Ovary (tissue), 9 donors: ENCODE data around the gene BAIAP2L1. TPM values are rescaled to one million over a fixed set of nuclear protein-coding genes. Genes with fewer than 3 reads are reported as not detected.
"Not testable (repeated sequence)": the region's sequence is repeated elsewhere in the genome, so short reads cannot be mapped to it uniquely, and the experiment has no call there.

Experiments
- DNase-seq, 5 donors: peaks; one replicate each; pipeline ENCODE4 v3.0.0-alpha.2; 2019 to 2020
- H3K27ac ChIP-seq, 2 donors: fragments of 200-600 bp; one replicate each; pipeline versions ENCODE4 v1.5.1 to v1.8.0; 2019 to 2022
- H3K27me3 ChIP-seq: fragments of 200-600 bp; one replicate; pipeline ENCODE4 v1.8.0; 2022
- H3K36me3 ChIP-seq: fragments of 200-600 bp; sonication (generic); one replicate; pipeline ENCODE4 v1.5.1; 2019
- H3K4me1 ChIP-seq: one replicate; pipeline ENCODE4 v1.8.1; 2013; ENCODE audit warnings: mild to moderate bottlenecking, moderate library complexity; ENCODE audit not compliant: insufficient read depth
- H3K4me3 ChIP-seq: fragments of 200-600 bp; sonication (generic); one replicate; pipeline ENCODE4 v1.5.1; 2017
- H3K9me3 ChIP-seq, 2 donors: fragments of 200-600 bp in 1 of 2; sonication (generic) in 1 of 2; one replicate each; pipeline versions ENCODE4 v1.5.1 to v1.8.1; 2013 to 2019; ENCODE audit warnings: mild to moderate bottlenecking in 1 of 2, moderate library complexity in 1 of 2
- CTCF ChIP-seq, 3 donors: fragments of 450-650 bp in 2 of 3; fragments of 200-600 bp in 1 of 3; IDR thresholded peaks; one replicate each; pipeline versions ENCODE4 v1.5.1 to v1.8.0; 2016 to 2022; ENCODE audit warnings: antibody characterized with exemption in 3 of 3, mild to moderate bottlenecking in 1 of 3
- EP300 ChIP-seq: sonication (generic); formaldehyde crosslinking; IDR thresholded peaks from one replicate; pipeline ENCODE4 v1.6.1; 2017; ENCODE audit warnings: antibody characterized with exemption
- POLR2A ChIP-seq: fragments of 450-650 bp; IDR thresholded peaks from one replicate; pipeline ENCODE4 v1.6.1; 2017; ENCODE audit warnings: antibody characterized with exemption, mild to moderate bottlenecking, moderate library complexity
- whole genome bisulfite sequencing, 3 donors: extraction: QIAGEN DNeasy Blood & Tissue Kit in 1 of 3; methylation state at CpG; one replicate each; pipeline versions ENCODE4 v1.1.5 to v1.1.7; 2013 to 2017; 5-methylcytosine and 5-hydroxymethylcytosine counted together
- intact Hi-C, 4 donors: fragments of 100-400 bp; cut with DNase I; formaldehyde crosslinking; loops; one replicate each; pipeline versions ENCODE4 v1.11.0 to v1.15.1; 2022 to 2023
- polyA plus RNA-seq, 2 donors: library from polyadenylated mRNA; stranded (reverse); fragments of 200-250 nt in 1 of 2; fragments of 350-450 nt in 1 of 2; fragmentation: Illumina TruSeq in 1 of 2; extraction: RNeasy Lipid Tissue Mini Kit (QIAGEN cat#74804) in 1 of 2; gene quantifications; one replicate each; pipeline ENCODE4 v1.2.3, GENCODE V29; 2013 to 2014
- total RNA-seq, 7 donors: library from RNA; depleted of rRNA in 2 of 7; stranded (reverse); fragments of >200 nt in 2 of 7; fragmentation: NEBNext Ultra II Directional in 3 of 7; extraction: Animal tissue kit (Norgen Biotek cat#: 25700) in 3 of 7; gene quantifications; one replicate each; pipeline versions ENCODE4 v1.1.0 to v1.2.4, GENCODE V29; 2016 to 2023
- donor health status: DM: no; HTN: no; CAD: no; lungs with moderate emphysema.
- donor health status: DM: no; HTN: no; CAD: no.
- donor health status: Bipolar disorder and iron deficiency.
- donor health status: DM: yes; HTN: yes; CAD: no.
- donor health status: DM: no; HTN: no; CAD: no.
- donor health status: DM: yes; HTN: yes; CAD: no.

The BAIAP2L1 gene
- total and polyA plus RNA-seq, 9 donors: 0.73 to 7.9 (median 1.9) TPM

- Histone ChIP-seq H3K4me1 (peaks cover 1% of the 10 kb centered on the region), H3K36me3 (no peaks in the 10 kb centered on the region), H3K4me3 (no peak overlapping the region), H3K27me3 (no peaks in the 10 kb centered on the region), H3K9me3 (no peaks in the 10 kb centered on the region), H3K27ac (no peak overlapping the region)
- TF ChIP-seq CTCF (IDR thresholded peaks at IDR 0.05) (no peak), POLR2A (no peak), EP300 (no peak)
- intact Hi-C loops: no loop called here
- DNase-seq: no peak
- 84 to 93% (median 93%) methylated on average over 9 of the region's 9 CpGs for WGBS, 3 donors
Measured at GRCh38 chr7:98319176-98319575, 81.7 kb downstream of the BAIAP2L1 start.

GRCh38 chr7:98317366-98318040, 83.4 kb downstream of the BAIAP2L1 start:
- DNase-seq: no peak
- no peaks in the 10 kb centered on the region for H3K9me3 ChIP-seq
- WGBS, 3 donors: 92 to 96% (median 95%) methylated on average over 14 of the region's 14 CpGs
- TF ChIP-seq EP300 (no peak), POLR2A (no peak), CTCF (IDR thresholded peaks at IDR 0.05) (no peak)
- no peaks in the 10 kb centered on the region for H3K27me3 ChIP-seq
- intact Hi-C loops: no loop called here
- H3K36me3 ChIP-seq: no peaks in the 10 kb centered on the region
- H3K27ac ChIP-seq: no peak overlapping the region
- H3K4me1 ChIP-seq: no peaks in the 10 kb centered on the region
- no peak overlapping the region for H3K4me3 ChIP-seq

GRCh38 chr7:98315994-98316527, 84.8 kb downstream of the BAIAP2L1 start:
- H3K9me3 ChIP-seq, H3K4me3 ChIP-seq, H3K27me3 ChIP-seq, H3K27ac ChIP-seq, DNase-seq, intact Hi-C loops, H3K36me3 ChIP-seq, H3K4me1 ChIP-seq: not testable (repeated sequence)
- WGBS, 3 donors: 92 to 94% (median 93%) methylated on average over 4 of the region's 4 CpGs

- no peak overlapping the region for H3K27ac ChIP-seq
- intact Hi-C loops: no loop called here
- H3K9me3 ChIP-seq: no peaks in the 10 kb centered on the region
- no peaks in the 10 kb centered on the region for H3K4me1 ChIP-seq
- 78 to 87% (median 86%) methylated on average over 13 of the region's 13 CpGs for WGBS, 3 donors
- DNase-seq: no peak
- no peaks in the 10 kb centered on the region for H3K36me3 ChIP-seq
- H3K4me3 ChIP-seq: no peak overlapping the region
- TF ChIP-seq POLR2A: no peak
- TF ChIP-seq EP300: no peak
- TF ChIP-seq CTCF (IDR thresholded peaks at IDR 0.05): no peak
- no peaks in the 10 kb centered on the region for H3K27me3 ChIP-seq
Measured at GRCh38 chr7:98315318-98315993, 85.4 kb downstream of the BAIAP2L1 start.

- no peaks in the 10 kb centered on the region for H3K9me3 ChIP-seq
- WGBS, 3 donors: 93 to 95% (median 93%) methylated on average over 11 of the region's 11 CpGs
- intact Hi-C loops: no loop called here
- H3K4me1 ChIP-seq: no peaks in the 10 kb centered on the region
- H3K36me3 ChIP-seq: no peaks in the 10 kb centered on the region
- H3K27ac ChIP-seq: no peak overlapping the region
- H3K27me3 ChIP-seq: no peaks in the 10 kb centered on the region
- H3K4me3 ChIP-seq: no peak overlapping the region
- TF ChIP-seq EP300 (no peak), CTCF (IDR thresholded peaks at IDR 0.05) (no peak), POLR2A (no peak)
- DNase-seq: no peak
Measured at GRCh38 chr7:98314469-98314868, 86.4 kb downstream of the BAIAP2L1 start.
